Thyroid gland (tissue), 4 donors: ENCODE data around the gene LYPD3.

Experiments
- CTCF ChIP-seq, 6 experiments: fragments of 200-600 bp in 3 of 6; fragments of 450-650 bp in 3 of 6; sonication (generic) in 3 of 6; IDR thresholded peaks; one replicate each; pipeline ENCODE4 v1.5.1; 2016 to 2019; ENCODE audit warnings: antibody characterized with exemption in 6 of 6, mild to moderate bottlenecking in 2 of 6, inconsistent platforms in 1 of 6, moderate library complexity in 1 of 6
- POLR2A ChIP-seq, 2 donors: fragments of 450-650 bp; IDR thresholded peaks; one replicate each; pipeline ENCODE4 v1.6.1; 2017; ENCODE audit warnings: antibody characterized with exemption in 2 of 2, mild to moderate bottlenecking in 2 of 2, moderate library complexity in 1 of 2

- TF ChIP-seq CTCF (IDR thresholded peaks at IDR 0.05) (no peak), POLR2A (IDR thresholded peaks at IDR 0.05) (no peak)
Observed at GRCh38 chr19:43437712-43438111, 27.7 kb downstream of the LYPD3 start.
